Measurements from ENCODE around the gene KCNK7.

The KCNK7 gene

GRCh38 chr11:65574811-65575567 lies 20.6 kb downstream of the KCNK7 start:
- peak overlapping the region; percentile 15 to 63 for H3K9ac ChIP-seq (ENCODE audit: low read depth in 1 of 2, low read length in 2 of 2)

DNA sequence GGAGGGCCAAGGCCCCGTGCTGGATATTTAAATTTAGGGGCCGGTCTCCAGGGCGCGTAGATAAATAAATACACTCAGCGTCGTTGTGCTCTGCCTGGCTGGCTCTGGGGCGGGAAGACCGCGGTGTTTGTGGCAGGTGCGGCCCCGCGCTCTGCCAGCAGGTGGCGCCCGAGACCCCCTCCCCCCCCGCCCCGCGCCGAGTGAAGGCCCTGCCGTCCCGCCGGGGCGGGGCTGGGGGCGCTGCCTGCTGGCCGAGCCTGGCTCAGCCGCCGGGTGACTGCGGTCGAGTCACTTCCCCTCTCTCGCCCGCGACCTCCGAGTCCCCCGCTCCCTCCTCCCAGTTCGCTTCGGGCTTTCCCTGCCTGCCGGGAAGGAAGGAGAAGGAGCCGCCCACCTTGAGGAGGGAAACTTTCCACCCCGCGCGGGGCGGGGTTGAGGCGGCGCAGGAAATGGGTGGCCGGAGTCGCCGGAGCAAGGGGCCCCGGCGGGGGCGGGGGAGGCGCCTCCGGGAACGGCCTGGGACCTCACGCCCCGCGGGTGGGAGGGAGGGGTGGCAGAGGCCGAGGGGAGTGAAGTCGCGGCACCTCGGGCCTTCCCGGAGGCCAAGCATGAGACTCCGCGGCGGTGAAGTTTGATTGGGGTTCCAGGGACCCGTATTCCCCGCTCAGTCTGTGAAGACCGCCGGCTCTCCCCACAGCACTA lies 21.3 kb downstream of the KCNK7 start:
- Histone ChIP-seq H3K4me3 (ENCODE audit: low read depth in 1 of 2, low read length in 2 of 2) (peak overlapping the region; percentile 81 to 94), H3K36me3 (ENCODE audit: control insufficient read depth in 1 of 2, insufficient read depth in 2 of 2, low read length in 2 of 2) (peaks cover under 1 to 3% of the 10 kb centered on the region in 2 donors), H3K4me1 (ENCODE audit: control insufficient read depth in 1 of 2, insufficient read depth in 2 of 2, low read length in 2 of 2) (peaks cover 65 to 70% of the 10 kb centered on the region in 2 donors), H3K27me3 (ENCODE audit: control insufficient read depth in 1 of 2, insufficient read depth in 2 of 2, low read length in 2 of 2) (no peaks in the 10 kb centered on the region), H3K27ac (ENCODE audit: low read depth, low read length) (peak overlapping the region; percentile 45), H3K9ac (ENCODE audit: low read depth in 1 of 2, low read length in 2 of 2) (peak overlapping the region; percentile 67 to 77), H3K9me3 (ENCODE audit: control insufficient read depth in 1 of 2, low read length in 2 of 2) (no peaks in the 10 kb centered on the region)

More at GRCh38 chr11:65574811-65575567, 20.6 kb downstream of the KCNK7 start:
- Histone ChIP-seq H3K4me1 (ENCODE audit: control insufficient read depth in 1 of 2, insufficient read depth in 2 of 2, low read length in 2 of 2) (peaks cover 62 to 66% of the 10 kb centered on the region in 2 donors), H3K27me3 (ENCODE audit: control insufficient read depth in 1 of 2, insufficient read depth in 2 of 2, low read length in 2 of 2) (no peaks in the 10 kb centered on the region), H3K4me3 (ENCODE audit: low read depth in 1 of 2, low read length in 2 of 2) (peak overlapping the region; percentile 71 to 81), H3K9me3 (ENCODE audit: control insufficient read depth in 1 of 2, low read length in 2 of 2) (no peaks in the 10 kb centered on the region), H3K27ac (ENCODE audit: low read depth, low read length) (peak overlapping the region; percentile 45), H3K36me3 (ENCODE audit: control insufficient read depth in 1 of 2, insufficient read depth in 2 of 2, low read length in 2 of 2) (peaks cover 7 to 10% of the 10 kb centered on the region in 2 donors)

DNA sequence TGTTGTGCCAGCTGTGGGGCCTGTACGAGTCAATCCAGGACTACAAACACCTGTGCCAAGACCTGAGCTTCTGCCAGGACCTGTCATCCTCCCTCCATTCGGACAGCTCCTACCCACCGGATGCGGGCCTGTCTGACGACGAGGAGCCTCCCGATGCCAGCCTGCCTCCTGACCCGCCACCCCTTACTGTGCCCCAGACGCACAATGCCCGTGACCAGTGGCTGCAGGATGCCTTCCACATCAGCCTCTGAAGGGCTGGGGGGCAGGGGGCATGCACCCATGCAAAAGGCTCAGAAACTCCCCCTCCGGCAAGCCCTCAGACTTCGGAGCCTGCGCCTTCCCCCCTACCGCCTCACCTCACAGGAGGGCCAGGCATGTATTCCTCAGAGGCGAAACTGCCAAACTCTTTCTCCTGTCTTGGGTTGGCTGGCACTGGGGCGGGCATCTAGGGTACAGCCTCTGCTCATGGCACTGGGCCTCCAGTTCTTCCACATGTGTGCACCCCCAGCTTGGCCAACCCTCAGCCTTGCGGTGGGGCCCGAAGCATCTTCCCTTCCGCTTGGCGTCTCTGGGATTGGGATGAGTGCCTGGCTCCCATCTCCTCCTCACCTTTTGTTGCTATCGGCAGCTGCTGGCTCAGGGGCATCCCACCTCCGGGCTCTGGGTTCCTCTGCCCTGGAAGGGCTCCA lies 22.1 kb downstream of the KCNK7 start:
- Histone ChIP-seq H3K36me3 (ENCODE audit: control insufficient read depth in 1 of 2, insufficient read depth in 2 of 2, low read length in 2 of 2) (no peaks in the 10 kb centered on the region), H3K4me1 (ENCODE audit: control insufficient read depth in 1 of 2, insufficient read depth in 2 of 2, low read length in 2 of 2) (peaks cover 66 to 74% of the 10 kb centered on the region in 2 donors), H3K9ac (ENCODE audit: low read depth in 1 of 2, low read length in 2 of 2) (peak overlapping the region; percentile 67 to 77), H3K27me3 (ENCODE audit: control insufficient read depth in 1 of 2, insufficient read depth in 2 of 2, low read length in 2 of 2) (no peaks in the 10 kb centered on the region), H3K4me3 (ENCODE audit: low read depth in 1 of 2, low read length in 2 of 2) (peak overlapping the region; percentile 65 to 94), H3K27ac (ENCODE audit: low read depth, low read length) (peak overlapping the region; percentile 42), H3K9me3 (ENCODE audit: control insufficient read depth in 1 of 2, low read length in 2 of 2) (no peaks in the 10 kb centered on the region)

DNA sequence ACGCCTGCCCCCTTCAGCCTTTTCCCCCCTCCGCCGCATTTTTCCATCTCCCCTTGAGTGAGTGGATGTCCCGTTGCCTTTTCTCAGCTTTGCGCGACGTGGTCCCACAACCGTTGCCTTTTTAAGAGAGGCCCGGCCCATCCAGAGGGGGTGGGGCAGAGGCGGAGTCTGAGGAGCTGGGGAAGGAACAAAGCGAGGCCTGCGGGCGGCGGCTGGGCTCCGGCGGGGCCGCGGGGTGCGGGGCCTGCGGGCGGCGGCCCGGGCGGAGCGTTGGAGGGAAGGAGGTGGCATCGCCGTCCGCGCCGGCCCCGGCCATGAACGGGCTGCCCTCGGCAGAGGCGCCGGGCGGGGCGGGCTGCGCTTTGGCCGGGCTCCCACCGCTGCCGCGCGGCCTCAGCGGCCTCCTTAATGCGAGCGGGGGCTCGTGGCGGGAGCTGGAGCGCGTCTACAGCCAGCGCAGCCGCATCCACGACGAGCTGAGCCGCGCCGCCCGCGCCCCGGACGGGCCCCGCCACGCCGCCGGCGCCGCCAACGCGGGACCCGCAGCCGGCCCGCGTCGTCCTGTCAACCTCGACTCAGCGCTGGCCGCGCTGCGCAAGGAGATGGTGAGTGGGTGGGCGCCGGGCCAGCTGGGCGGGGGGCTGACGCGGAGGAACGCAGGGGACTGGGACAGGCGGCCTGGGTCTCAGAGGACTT lies 23.1 kb downstream of the KCNK7 start, which contains the start of gene FAM89B:
TSS of gene FAM89B (plus strand) at position 183 of the 696 bp plus-strand sequence. CDS start at position 315, 132 bp downstream.
- H3K27me3 ChIP-seq (ENCODE audit: control insufficient read depth in 1 of 2, insufficient read depth in 2 of 2, low read length in 2 of 2) = no peaks in the 10 kb centered on the region
- peaks cover 55 to 73% of the 10 kb centered on the region in 2 donors for H3K4me1 ChIP-seq (ENCODE audit: control insufficient read depth in 1 of 2, insufficient read depth in 2 of 2, low read length in 2 of 2)
- no peaks in the 10 kb centered on the region for H3K36me3 ChIP-seq (ENCODE audit: control insufficient read depth in 1 of 2, insufficient read depth in 2 of 2, low read length in 2 of 2)
- peak within 1 kb of the TSS; percentile 50 for H3K27ac ChIP-seq (ENCODE audit: low read depth, low read length)
- H3K9ac ChIP-seq (ENCODE audit: low read depth in 1 of 2, low read length in 2 of 2) = peak within 1 kb of the TSS; percentile 77 to 94
- H3K4me3 ChIP-seq (ENCODE audit: low read depth in 1 of 2, low read length in 2 of 2) = peak within 1 kb of the TSS; percentile 83 to 94
- H3K9me3 ChIP-seq (ENCODE audit: control insufficient read depth in 1 of 2, low read length in 2 of 2) = no peaks in the 10 kb centered on the region

DNA sequence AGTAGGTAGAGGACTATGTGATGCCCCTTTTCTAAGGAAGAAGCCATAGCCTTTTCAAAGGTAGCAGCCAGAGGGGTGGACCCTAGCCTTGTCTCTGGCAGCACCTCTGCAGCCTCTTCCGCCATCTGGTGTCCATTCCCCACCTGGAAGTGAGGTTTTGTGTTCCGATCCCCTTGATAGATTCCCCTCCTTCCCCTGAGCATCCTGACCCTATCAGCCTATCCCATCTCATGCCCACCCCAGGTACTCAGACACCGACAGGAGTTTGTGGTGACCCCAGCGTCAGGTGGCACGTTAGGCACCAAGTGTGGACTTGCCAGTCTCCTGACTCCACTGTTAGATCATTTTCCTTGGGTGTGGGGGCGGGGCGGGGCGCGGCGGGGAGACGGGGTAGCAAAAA lies 23.7 kb downstream of the KCNK7 start:
- Histone ChIP-seq H3K4me1 (ENCODE audit: control insufficient read depth in 1 of 2, insufficient read depth in 2 of 2, low read length in 2 of 2) (peaks cover 51 to 67% of the 10 kb centered on the region in 2 donors), H3K4me3 (ENCODE audit: low read depth in 1 of 2, low read length in 2 of 2) (peak overlapping the region; percentile 83 to 94), H3K27ac (ENCODE audit: low read depth, low read length) (peak overlapping the region; percentile 50), H3K9ac (ENCODE audit: low read depth in 1 of 2, low read length in 2 of 2) (peak overlapping the region; percentile 20 to 37), H3K27me3 (ENCODE audit: control insufficient read depth in 1 of 2, insufficient read depth in 2 of 2, low read length in 2 of 2) (no peaks in the 10 kb centered on the region), H3K9me3 (ENCODE audit: control insufficient read depth in 1 of 2, low read length in 2 of 2) (no peaks in the 10 kb centered on the region), H3K36me3 (ENCODE audit: control insufficient read depth in 1 of 2, insufficient read depth in 2 of 2, low read length in 2 of 2) (no peaks in the 10 kb centered on the region)

GRCh38 chr11:65571420-65571819 lies 24.2 kb downstream of the KCNK7 start:
- Histone ChIP-seq H3K27ac (ENCODE audit: low read depth, low read length) (peak overlapping the region; percentile 50), H3K9me3 (ENCODE audit: control insufficient read depth in 1 of 2, low read length in 2 of 2) (no peaks in the 10 kb centered on the region), H3K36me3 (ENCODE audit: control insufficient read depth in 1 of 2, insufficient read depth in 2 of 2, low read length in 2 of 2) (no peaks in the 10 kb centered on the region), H3K4me1 (ENCODE audit: control insufficient read depth in 1 of 2, insufficient read depth in 2 of 2, low read length in 2 of 2) (peaks cover 49 to 66% of the 10 kb centered on the region in 2 donors), H3K9ac (ENCODE audit: low read depth in 1 of 2, low read length in 2 of 2) (peak overlapping the region; percentile 61 to 94), H3K27me3 (ENCODE audit: control insufficient read depth in 1 of 2, insufficient read depth in 2 of 2, low read length in 2 of 2) (no peaks in the 10 kb centered on the region), H3K4me3 (ENCODE audit: low read depth in 1 of 2, low read length in 2 of 2) (peak overlapping the region; percentile 83 to 94)

DNA sequence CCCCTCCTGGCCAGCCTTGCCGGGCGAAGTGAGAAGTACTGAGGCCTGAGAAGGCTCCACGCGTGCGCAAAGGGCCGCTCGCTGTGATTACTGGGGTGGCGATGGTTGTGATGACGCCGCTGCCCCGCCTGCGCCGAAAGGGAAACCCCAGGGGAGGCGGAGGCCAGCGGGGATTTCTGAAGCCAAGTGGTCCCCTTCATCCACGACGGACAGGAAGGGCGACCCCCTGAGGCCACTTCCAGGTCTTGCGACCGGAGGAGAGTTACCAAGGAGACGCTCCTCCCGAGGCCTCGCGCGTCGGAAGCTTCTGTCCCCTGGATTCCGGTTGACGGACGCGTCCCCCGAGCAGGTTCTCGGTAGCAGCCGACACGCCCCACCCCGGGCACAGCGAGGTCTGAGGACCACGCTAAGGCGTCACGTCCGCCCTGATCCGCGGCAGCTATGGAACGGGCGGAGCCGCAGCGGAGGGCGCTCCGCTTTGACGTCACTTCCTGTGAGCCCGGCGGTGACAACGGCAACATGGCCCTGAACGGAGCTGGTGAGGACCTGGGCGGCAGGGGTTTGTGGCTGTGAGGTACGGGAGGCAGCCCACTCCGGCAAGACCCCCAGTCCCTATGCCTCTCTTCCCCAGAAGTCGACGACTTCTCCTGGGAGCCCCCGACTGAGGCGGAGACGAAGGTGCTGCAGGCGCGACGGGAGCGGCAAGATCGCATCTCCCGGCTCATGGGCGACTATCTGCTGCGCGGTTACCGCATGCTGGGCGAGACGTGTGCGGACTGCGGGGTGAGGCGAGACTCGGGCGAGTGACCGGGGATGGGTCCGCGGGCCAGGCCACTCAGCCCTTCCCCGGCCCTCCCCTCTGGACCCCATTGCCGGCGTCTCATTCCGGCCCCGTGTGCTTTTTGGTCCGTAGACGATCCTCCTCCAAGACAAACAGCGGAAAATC lies 25.4 kb downstream of the KCNK7 start, which contains the start of gene ZNRD2:
TSS of gene ZNRD2 (plus strand) at position 505 of the 946 bp plus-strand sequence. CDS start at position 520, 15 bp downstream.
- Histone ChIP-seq H3K36me3 (ENCODE audit: control insufficient read depth in 1 of 2, insufficient read depth in 2 of 2, low read length in 2 of 2) (no peaks in the 10 kb centered on the region), H3K9ac (ENCODE audit: low read depth in 1 of 2, low read length in 2 of 2) (peak within 1 kb of the TSS; percentile 61 to 94), H3K9me3 (ENCODE audit: control insufficient read depth in 1 of 2, low read length in 2 of 2) (no peaks in the 10 kb centered on the region), H3K27ac (ENCODE audit: low read depth, low read length) (peak within 1 kb of the TSS; percentile 95), H3K27me3 (ENCODE audit: control insufficient read depth in 1 of 2, insufficient read depth in 2 of 2, low read length in 2 of 2) (no peaks in the 10 kb centered on the region), H3K4me3 (ENCODE audit: low read depth in 1 of 2, low read length in 2 of 2) (peak within 1 kb of the TSS; percentile 83 to 94), H3K4me1 (ENCODE audit: control insufficient read depth in 1 of 2, insufficient read depth in 2 of 2, low read length in 2 of 2) (peaks cover 49 to 66% of the 10 kb centered on the region in 2 donors)

DNA sequence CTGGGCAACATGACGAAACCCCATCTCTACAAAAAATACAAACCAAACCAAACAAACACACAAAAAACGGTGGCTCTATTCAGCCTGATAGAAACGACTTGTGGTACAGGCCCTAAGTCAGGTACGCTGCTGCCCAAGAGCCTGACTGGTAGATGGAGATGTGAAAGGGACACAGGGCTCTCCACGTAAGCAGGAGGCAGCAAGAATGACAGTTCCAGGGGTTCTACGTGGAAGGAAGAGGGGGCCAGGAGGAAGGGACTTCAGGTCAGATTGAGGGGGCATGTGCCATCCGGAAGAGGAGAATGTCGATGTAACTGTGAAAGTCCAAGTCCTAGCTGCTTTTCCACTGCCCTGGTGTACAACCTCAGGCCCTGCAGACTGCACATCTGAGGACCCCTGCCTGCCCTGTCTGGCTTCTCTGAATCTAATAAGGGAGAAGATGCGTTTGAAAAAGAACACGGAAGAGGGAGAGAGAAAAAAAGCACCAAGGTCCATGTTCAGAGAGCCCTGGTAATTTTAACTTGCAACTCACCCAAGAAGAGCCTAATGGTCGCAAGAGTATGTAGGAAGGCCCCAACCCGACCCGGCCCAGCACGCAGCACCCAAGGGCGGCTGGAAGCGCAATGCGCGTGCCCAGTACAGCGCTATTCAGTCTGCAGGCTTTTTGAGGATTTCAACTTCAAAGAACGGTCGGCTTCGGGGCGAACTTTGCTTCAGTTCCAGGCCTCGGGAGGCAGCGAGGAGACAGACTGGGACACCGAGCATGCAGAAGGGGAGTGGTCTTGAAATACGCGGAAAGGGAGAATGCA lies 26.2 kb downstream of the KCNK7 start:
- Histone ChIP-seq H3K4me3 (ENCODE audit: low read depth in 1 of 2, low read length in 2 of 2) (peak overlapping the region; percentile 83 to 94), H3K9ac (ENCODE audit: low read depth in 1 of 2, low read length in 2 of 2) (peak overlapping the region; percentile 61 to 94), H3K27ac (ENCODE audit: low read depth, low read length) (peak overlapping the region; percentile 95), H3K9me3 (ENCODE audit: control insufficient read depth in 1 of 2, low read length in 2 of 2) (no peaks in the 10 kb centered on the region), H3K4me1 (ENCODE audit: control insufficient read depth in 1 of 2, insufficient read depth in 2 of 2, low read length in 2 of 2) (peaks cover 43 to 59% of the 10 kb centered on the region in 2 donors), H3K36me3 (ENCODE audit: control insufficient read depth in 1 of 2, insufficient read depth in 2 of 2, low read length in 2 of 2) (no peaks in the 10 kb centered on the region), H3K27me3 (ENCODE audit: control insufficient read depth in 1 of 2, insufficient read depth in 2 of 2, low read length in 2 of 2) (no peaks in the 10 kb centered on the region)

All from duodenal mucosa (tissue), 2 donors.